ENCODE data around the gene REEP1.

REEP1 gene

GRCh38 chr2:86305195-86305914 is 32.1 kb downstream of the REEP1 start:
- DNase-seq = no peak

- no peak for DNase-seq
Measured at GRCh38 chr2:86304416-86304815, 33.0 kb downstream of the REEP1 start.

- no peak for DNase-seq
Measured at GRCh38 chr2:86302320-86302719, 35.1 kb downstream of the REEP1 start.

GRCh38 chr2:86301711-86302202 is 35.7 kb downstream of the REEP1 start:
- no peak for DNase-seq

GRCh38 chr2:86301009-86301408 is 36.4 kb downstream of the REEP1 start:
- DNase-seq = no peak

GRCh38 chr2:86300496-86300895 is 36.9 kb downstream of the REEP1 start:
- no peak for DNase-seq

- DNase-seq = no peak
Measured at GRCh38 chr2:86298411-86299390, 38.7 kb downstream of the REEP1 start.

- DNase-seq = no peak
Measured at GRCh38 chr2:86297382-86298147, 39.9 kb downstream of the REEP1 start.

GRCh38 chr2:86296947-86297346 is 40.5 kb downstream of the REEP1 start:
- DNase-seq = no peak

GRCh38 chr2:86295066-86295465 is 42.4 kb downstream of the REEP1 start:
- no peak for DNase-seq

GRCh38 chr2:86293612-86294011 is 43.8 kb downstream of the REEP1 start:
- no peak for DNase-seq

GRCh38 chr2:86292571-86293515 is 44.6 kb downstream of the REEP1 start:
- DNase-seq = no peak

- DNase-seq = no peak
Measured at GRCh38 chr2:86291328-86291662, 46.1 kb downstream of the REEP1 start.

GRCh38 chr2:86290596-86291327 is 46.7 kb downstream of the REEP1 start:
- DNase-seq = no peak

- no peak for DNase-seq
Measured at GRCh38 chr2:86286516-86286915, 50.9 kb downstream of the REEP1 start.

GRCh38 chr2:86285981-86286380 is 51.4 kb downstream of the REEP1 start:
- no peak for DNase-seq

- no peak for DNase-seq
Measured at GRCh38 chr2:86285571-86285970, 51.9 kb downstream of the REEP1 start.

GRCh38 chr2:86284987-86285386 is 52.4 kb downstream of the REEP1 start:
- DNase-seq = no peak

GRCh38 chr2:86284401-86284841 is 53.0 kb downstream of the REEP1 start:
- no peak for DNase-seq

GRCh38 chr2:86283411-86284030 is 53.9 kb downstream of the REEP1 start:
- DNase-seq = no peak
